ACHN (cell line): Measurements from ENCODE around the gene GOLGA6C.
"Not testable (repeated sequence)": the region's sequence is repeated elsewhere in the genome, so short reads cannot be mapped to it uniquely, and the experiment has no call there.

Experiments used
- DNase-seq: peaks from one replicate; pipeline ENCODE4 v3.0.0-alpha.2; 2015
- in situ Hi-C: cut with HindIII; loops from 2 replicates; pipeline ENCODE4 v1.10.0; 2017; ENCODE audit warnings: low sequenced_read_pairs, low pct_ligation_motif_present, low pct_unique_long_range_greater_than_20kb

GOLGA6C gene

DNA sequence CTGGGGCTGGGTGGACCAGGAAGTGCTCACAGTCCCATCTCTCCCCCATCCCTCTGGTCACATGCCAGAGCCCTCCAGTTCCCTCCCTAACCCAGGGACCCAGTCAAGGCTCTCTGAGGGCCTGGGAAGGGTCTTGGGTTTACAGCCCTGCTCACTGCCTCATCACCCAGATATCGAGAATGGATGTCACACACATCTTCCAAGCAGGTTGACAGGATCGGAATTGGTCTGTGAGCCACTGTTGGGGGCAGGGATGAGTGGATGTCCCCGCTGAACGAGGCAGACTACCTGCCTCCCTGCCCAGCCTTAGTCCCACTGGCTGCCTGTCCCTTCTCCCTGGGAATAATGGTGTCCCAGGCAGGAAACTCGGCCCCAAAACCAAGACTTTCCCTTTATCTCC, 20.0 kb upstream of the GOLGA6C start:
- in situ Hi-C loops = no loop called here

DNA sequence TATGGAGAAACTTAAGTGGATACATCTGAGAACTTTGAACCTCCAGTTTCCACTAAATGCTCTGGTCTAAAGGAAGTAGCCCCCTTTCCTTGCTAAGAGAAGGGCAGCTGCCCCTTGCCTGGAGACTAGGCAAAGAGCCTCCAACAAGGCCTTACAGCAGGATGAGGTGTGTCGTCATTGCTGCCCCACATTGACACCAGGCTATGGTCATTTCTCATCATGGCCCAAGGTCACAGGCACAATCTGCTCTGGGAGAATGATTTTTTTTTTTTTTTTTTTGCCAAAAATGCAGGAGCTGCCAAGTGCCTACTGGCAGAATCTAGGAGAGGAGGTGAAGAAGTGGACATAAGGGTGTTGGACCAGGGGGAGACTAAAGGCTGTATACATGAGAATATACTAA, 12.4 kb upstream of the GOLGA6C start:
- DNase-seq, in situ Hi-C loops: not testable (repeated sequence)

More for the DNA sequence above, 20.0 kb upstream of the GOLGA6C start:
- no peak for DNase-seq

DNA sequence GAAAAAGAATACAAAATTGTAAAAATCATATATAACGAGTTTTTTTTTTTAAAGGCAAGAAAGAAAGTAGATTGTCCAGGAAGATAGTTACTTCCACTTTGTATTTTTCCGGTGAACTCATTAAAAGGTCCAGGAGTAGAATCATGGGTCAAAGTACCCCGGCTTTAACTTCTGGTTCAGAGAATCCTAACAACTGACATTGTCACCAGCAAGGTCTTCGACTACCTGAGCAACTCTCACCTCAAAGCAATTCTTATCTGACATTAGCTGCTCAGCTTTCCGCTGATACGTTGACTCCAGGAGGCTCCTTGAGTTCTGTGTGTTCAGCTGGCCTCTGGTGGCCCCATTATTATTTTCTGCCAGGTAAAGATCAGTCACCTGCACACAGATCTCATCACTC, 9.1 kb upstream of the GOLGA6C start:
- in situ Hi-C loops, DNase-seq: not testable (repeated sequence)

DNA sequence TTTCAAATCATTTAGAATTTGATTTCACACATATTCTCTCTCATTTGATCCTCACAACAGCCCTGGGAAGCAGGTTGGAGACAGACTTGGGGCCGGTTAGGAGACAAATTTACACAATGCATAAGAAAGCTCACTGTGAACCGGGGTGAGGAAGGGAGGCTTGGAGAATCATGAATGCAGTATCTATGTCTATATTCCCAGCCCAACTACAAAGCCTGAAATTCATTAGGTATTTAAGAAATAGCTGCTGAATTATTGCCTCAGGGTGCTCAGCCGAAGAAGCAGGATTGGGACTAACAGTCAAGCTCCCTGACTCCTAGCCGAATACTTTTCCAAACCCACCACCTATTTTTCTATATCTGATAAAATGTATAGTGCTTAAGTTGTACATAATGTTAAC, 8.4 kb upstream of the GOLGA6C start:
- in situ Hi-C loops = no loop called here
- DNase-seq = no peak

DNA sequence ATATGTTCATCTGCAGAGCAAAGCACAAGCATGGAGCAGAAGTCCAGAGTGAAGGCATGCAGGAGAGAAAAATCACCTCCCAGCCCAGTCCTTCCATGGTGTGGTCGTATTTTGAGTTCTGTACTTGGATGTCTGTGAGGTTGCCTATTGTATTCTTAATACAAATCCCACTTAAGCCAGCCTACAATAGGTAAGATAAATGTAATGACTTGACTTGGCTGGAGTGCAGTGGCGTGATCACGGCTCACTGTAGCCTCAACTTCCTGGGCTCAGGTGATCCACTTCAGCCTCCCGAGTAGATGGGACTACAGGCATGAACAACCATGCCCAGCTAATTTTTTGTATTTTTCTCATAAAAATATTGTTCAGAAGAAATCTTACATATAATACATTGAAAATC, 6.8 kb upstream of the GOLGA6C start:
- in situ Hi-C loops, DNase-seq: not testable (repeated sequence)

DNA sequence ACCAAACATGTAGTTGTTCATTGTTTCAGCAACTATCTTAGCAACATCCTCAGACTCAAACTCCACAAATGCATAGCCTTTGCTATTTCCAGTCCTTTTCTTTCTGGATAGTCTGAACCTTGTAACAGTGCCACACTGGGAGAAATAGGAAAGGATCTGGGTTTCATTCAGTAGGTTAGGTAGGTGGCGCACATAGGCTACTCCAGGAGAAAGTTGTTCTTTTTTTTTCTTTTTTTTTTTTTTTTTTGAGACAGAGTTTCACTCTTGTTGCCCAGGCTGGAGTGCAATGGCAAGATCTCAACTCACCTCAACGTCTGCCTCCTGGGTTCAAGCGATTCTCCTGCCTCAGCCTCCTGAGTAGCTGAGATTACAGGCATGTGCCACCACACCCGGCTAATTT, 5.8 kb upstream of the GOLGA6C start:
- peak; percentile 10 for DNase-seq
- in situ Hi-C loops = not testable (repeated sequence)

DNA sequence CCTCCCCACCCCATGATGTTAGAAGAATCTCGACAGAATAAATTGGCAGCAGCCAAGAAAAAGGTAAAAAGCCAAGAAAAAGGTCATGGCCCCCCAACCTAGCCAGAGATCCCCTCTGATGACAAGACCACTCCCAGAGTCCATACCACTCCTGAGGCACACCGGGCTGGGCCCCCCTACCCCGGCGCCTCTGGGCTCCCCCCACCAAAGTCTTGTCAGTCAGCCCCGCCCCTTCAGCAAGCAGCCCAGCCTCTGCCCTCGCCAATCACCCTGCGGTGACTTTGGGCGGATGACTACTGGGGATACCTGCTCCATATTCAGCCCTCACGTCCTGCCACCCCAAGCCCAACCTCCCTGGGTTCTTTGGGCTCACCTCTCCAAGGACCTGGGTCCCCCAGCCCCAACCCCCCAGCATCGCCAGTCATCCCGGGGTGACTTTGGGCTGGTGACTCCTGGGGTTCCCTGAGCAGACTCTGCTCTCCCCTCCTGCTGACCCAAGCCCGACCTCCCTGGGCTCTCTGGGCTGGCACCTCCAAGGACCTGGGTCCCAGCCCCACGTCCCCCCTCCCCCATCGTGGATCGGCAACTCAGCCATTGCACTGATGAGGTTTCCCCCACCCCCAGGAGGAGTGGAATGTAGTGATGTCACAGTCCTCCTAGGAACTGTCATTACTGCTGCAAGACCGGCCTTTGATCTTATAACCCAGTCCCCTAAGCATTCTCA, 648 bp downstream of the GOLGA6C start:
- DNase-seq, in situ Hi-C loops: not testable (repeated sequence)

DNA sequence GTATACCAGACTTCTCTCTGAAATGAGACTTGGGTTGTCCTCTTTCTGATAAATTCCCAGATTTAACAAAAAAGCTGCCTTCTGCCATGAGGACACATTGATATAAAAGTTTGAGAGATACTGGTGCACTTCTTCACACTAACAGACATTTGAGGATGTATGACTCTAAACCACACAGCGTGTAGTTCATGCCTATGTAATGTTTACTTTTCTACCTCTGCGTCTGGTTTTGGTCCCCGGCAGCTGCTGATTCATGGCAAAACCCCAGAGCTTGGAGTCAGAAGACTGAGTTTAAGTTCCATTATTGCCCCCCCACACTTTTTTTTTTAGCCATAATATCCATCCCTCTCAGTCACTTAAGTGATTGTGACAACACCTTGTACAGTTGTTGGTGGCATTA, 1.7 kb downstream of the GOLGA6C start:
- in situ Hi-C loops, DNase-seq: not testable (repeated sequence)

DNA sequence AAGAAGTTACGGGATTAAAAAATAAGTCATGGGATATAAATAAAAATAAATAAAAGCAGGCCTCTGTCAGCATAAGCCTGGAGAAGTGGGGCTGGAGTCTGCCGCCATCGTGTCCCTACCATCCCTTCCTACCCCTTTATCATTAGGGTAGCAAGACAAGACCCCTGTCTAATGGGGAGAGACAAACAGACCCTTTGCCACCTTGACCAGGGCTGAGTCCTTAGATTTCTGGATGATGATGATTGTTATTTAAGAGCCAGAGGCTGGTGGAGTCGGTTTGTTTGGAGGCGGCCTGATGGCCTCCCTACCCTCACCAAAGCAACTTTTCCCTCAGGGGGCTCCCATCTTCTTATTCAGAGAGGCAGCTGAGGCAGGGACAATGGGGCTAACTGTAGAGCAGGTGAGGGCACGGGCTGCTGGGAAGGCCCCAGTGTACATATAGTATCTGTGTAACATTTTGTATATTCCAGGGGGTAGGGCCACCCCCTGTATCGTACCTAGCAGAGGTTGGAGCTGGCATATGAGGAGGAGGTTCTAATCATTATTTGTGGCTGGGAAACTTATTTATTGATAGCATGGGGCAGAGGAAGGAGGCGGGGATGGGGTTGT, 15.7 kb downstream of the GOLGA6C start:
- DNase-seq, in situ Hi-C loops: not testable (repeated sequence)

DNA sequence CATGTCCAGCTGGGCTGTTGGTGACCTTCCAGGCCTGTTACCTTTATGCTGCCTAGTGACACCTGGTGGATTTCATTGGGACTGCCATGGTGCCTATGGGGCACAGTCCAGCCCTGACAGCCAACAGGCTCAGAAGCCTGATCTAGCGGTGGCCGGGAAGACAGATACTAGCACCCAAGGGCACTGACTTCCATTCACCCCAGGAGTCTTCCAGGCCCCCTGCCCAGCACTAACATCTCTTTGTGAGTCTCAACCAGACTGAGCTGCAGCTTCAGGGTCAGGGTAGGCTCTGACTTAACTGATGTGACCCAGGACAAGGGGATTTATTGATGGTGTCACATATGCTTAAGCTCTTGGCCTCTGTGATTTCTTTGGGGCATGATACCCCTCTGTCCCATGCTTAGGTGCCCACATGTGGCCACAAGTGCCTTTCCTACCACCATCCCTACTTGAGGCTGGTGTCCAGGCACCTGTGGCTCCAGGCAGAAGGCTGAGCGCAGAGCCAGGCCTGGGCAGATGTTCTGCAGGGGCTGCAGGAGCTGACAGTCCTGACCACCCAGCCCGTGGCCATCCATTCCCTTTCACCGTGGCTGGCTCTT, 16.5 kb downstream of the GOLGA6C start:
- in situ Hi-C loops = not testable (repeated sequence)
- peak; percentile 19 for DNase-seq

DNA sequence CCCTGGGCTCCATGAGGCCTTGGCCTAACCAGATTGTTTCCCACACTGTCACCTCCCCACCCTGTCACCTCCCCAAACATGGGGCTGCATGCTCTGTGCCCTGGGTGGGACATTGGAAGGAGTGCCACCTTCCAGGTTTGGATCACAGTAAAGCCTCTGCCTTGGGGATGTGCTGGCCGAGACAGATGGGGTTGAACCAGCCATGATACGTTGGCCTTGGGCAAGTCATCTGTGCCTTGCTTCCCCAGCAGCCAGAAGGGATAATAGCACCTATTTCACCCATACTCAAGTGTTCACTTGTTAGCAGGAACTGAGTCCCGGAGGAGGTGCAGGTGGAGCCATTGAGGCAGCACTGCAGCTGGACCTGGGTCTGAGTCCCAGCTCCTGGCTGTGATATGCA, 17.5 kb downstream of the GOLGA6C start:
- DNase-seq, in situ Hi-C loops: not testable (repeated sequence)

DNA sequence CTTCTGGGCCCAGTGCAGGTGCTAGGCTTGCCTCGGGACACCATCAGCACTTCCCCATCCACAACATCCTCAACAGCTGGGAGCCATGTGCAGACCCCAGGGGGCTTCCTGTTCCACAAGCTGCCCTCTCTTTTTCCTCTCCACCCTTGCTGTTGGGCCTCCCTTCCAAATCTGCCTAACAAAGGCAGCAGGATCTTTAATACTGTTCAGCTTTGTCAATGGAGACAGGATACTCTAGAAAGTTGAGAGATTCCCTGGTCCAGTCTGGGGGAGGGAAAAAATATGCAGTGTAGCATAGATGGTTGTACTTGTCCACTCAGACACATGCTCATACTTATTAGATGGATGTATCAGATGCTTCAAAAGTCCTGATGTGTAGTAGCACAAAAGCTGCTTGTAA, 20.4 kb downstream of the GOLGA6C start:
- DNase-seq = not testable (repeated sequence)

DNA sequence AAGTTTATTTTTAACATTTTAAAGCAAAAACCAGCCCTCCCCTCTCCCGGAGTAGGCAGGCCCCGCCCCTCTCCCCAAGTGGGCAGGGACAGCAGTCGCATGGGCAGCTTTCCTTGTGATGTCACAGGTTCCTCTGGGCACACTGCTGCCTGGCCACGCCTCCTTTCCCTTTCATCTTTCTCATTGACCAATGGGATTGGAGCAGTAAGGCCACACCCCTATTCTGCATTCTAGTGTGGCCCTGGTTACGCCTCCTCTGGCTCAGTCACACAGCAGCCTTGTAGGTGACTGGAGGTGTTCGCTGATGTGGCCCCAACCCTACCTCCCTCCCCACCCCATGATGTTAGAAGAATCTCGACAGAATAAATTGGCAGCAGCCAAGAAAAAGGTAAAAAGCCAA, 24.4 kb downstream of the GOLGA6C start, which contains the start of gene GOLGA6D:
GOLGA6D (plus strand) TSS at position 264 of the 400 bp plus-strand sequence; CDS start at position 305, 41 bp downstream.
- DNase-seq, in situ Hi-C loops: not testable (repeated sequence)

More for the DNA sequence above, 20.4 kb downstream of the GOLGA6C start:
- in situ Hi-C loops = not testable (repeated sequence)

DNA sequence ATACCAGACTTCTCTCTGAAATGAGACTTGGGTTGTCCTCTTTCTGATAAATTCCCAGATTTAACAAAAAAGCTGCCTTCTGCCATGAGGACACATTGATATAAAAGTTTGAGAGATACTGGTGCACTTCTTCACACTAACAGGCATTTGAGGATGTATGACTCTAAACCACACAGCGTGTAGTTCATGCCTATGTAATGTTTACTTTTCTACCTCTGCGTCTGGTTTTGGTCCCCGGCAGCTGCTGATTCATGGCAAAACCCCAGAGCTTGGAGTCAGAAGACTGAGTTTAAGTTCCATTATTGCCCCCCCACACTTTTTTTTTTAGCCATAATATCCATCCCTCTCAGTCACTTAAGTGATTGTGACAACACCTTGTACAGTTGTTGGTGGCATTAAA, 26.0 kb downstream of the GOLGA6C start:
- DNase-seq, in situ Hi-C loops: not testable (repeated sequence)

DNA sequence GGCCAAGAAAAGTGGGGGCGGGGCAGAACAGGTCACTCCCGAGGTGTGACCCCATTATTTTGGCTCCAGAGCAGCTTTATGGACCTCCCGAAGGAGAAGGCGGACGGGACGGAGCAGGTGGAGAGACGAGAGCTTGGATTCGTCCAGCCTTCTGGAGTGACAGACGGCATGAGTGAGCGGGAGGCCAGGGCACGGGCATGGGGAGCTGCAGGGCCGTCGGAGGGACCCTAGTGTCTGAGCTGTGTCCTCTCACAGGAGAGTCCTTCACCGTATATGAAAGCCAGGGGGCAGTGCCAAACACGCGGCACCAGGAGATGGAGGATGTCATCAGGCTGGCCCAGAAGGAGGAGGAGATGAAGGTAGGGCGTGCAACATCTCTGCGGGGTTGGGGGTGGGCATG, 35.5 kb downstream of the GOLGA6C start:
- DNase-seq, in situ Hi-C loops: not testable (repeated sequence)

DNA sequence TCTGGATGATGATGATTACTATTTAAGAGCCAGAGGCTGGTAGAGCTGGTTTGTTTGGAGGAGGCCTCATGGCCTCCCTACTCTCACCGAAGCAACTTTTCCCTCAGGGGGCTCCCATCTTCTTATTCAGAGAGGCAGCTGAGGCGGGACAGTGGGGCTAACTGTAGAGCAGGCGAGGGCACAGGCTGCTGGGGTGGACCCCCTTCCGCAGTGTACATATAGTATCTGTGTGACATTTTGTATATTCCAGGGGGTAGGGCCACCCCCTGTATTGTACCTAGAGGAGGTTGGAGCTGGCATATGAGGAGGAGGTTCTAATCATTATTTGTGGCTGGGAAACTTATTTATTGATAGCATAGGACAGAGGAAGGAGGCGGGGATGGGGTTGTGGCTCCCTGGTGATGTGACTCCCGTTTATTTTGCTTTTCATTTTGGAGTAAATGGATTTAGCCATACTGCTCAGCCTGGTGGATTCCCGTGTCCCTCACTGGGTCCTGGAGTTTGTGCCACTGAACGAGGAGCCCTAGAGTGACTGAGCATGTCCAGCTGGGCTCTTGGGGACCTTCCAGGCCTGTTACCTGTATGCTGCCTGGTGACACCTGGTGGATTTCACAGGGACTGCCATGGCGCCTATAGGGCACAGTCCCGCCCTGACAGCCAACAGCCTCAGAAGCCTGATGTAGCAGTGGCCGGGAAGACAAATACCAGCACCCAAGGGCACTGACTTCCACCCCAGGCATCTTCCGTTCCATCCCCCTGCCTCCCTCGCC, 40.6 kb downstream of the GOLGA6C start:
- in situ Hi-C loops, DNase-seq: not testable (repeated sequence)

DNA sequence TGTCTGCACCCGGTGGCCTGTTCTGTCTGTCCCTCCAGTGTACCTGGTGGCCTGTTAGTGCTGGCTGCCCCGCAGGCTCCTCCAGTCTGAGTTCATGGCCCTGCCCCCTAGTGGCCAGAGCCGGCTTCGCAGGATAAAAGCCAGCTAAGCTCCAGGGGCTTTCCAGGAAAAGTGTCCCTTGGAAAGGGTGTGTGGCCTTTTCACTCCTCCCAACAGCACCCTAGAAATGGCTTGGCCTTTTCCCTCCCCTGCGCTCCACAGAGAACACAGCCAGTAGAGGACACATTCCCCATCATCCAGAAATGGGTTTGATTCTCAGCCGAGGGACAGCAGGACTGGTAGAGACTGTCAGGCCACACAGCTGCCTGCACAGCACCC, 41.2 kb downstream of the GOLGA6C start:
- DNase-seq, in situ Hi-C loops: not testable (repeated sequence)

DNA sequence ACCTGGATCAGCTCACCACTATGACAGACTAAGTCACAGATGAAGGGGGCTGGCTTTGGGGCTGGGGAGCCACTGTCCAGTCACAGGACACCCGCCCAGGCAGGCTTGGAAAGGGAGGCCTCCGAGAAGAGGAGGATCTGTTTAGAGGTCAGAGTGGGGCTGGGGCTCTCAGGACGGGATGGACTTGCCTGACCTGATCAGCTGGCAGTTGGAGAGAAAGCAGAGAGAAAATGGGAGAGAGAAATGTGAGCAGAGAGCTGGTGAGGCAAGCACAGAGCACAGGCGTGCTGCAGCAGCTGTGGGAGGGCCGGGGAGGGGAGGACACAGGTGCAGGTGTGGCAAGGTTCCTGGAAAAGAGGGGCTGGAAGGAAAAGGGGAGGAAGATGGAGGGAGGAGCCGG, 41.9 kb downstream of the GOLGA6C start:
- in situ Hi-C loops, DNase-seq: not testable (repeated sequence)

DNA sequence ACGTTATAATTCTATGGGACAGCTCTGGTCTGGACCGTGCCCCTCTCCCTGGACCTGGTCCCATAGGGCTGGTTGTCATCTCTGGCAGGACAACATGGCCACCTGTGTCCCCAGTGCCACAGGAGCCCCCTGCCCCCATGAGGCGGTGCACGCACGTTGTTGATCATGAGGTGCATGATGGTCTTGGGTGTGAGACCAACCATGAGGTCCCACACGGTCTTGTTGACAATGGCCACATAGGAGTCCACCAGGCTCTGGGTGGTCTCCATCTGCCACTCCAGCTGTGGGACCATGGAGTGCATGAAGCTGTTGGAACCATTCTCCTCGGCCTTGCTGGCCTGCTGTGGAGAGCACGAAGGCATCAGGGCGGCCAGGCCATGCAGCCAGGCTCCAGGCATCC, 44.2 kb downstream of the GOLGA6C start:
- no peak for DNase-seq
- in situ Hi-C loops = no loop called here
